Measurements from ENCODE around the gene FAM168A. TPM values are rescaled to one million over a fixed set of nuclear protein-coding genes. Genes with fewer than 3 reads are reported as not detected.

Gene FAM168A
- total and polyA plus RNA-seq, 9 of the 15 experiments (the other 6 are each of a cell fraction or from before 2014, with no cell fraction given): 0.44 to 7.2 (median 2.9) TPM

- peaks cover 0 to 9% of the 10 kb centered on the region in 2 experiments; a peak in 3 of 5 replicates for H3K4me1 ChIP-seq (replicated peaks in 1 of 2; ENCODE audit: control insufficient read depth in 2 of 2, insufficient read depth in 2 of 2, low read length in 2 of 2)
- BruUV-seq (replicated peaks): no TSS peak
- no peak overlapping the region for H3K4me3 ChIP-seq
- FAIRE-seq (no peak), DNase-seq (ENCODE audit: extremely low read depth in 1 of 4, low spot score in 3 of 4) (no peak), ATAC-seq (no peak)
- H4K20me1 ChIP-seq (replicated peaks; ENCODE audit: control insufficient read depth, insufficient read depth, low read length): no peaks in the 10 kb centered on the region
- H3K9me3 ChIP-seq (replicated peaks; ENCODE audit: control insufficient read depth, insufficient read depth, low read depth, low read length): no peaks in the 10 kb centered on the region
- no peaks in the 10 kb centered on the region for H3K79me2 ChIP-seq (ENCODE audit: control insufficient read depth, insufficient read depth, low read length)
- no peaks in the 10 kb centered on the region for H3K27me3 ChIP-seq (ENCODE audit: control insufficient read depth in 2 of 2, insufficient read depth in 2 of 2, low read length in 2 of 2)
- ChIA-PET CTCF (ENCODE audit: low intra/inter-chr PET ratio) (no interaction called here), POLR2A (no interaction called here)
- no peak overlapping the region for H2AFZ ChIP-seq (ENCODE audit: low read depth, low read length)
- H3K9ac ChIP-seq (ENCODE audit: insufficient read depth in 1 of 2, low read depth in 2 of 2, low read length in 2 of 2): no peak overlapping the region
- no peak overlapping the region for H3K27ac ChIP-seq (ENCODE audit: extremely low read depth, low read depth, low read length)
- no peaks in the 10 kb centered on the region for H3K9me1 ChIP-seq (ENCODE audit: control insufficient read depth, insufficient read depth, low read length)
- intact Hi-C loops (cut with micrococcal nuclease): no loop called here
- no peaks in the 10 kb centered on the region for H3K36me3 ChIP-seq (ENCODE audit: control insufficient read depth, insufficient read depth, low read length)
- WGBS (ENCODE audit: insufficient coverage, low coverage, missing lambda C conversion rate): 23% methylated on average over 2 of the region's 2 CpGs
- in situ Hi-C loops (cut with MboI): no loop called here
- no peak overlapping the region for H3K4me2 ChIP-seq (ENCODE audit: insufficient read depth, low read length)
- TF ChIP-seq POU5F1 (IDR thresholded peaks at IDR 0.05; ENCODE audit: borderline replicate concordance, low read depth, low read length, partially characterized antibody) (no peak), ZNF318 (IDR thresholded peaks at IDR 0.05; ENCODE audit: borderline replicate concordance in 1 of 2, low read depth in 1 of 2) (no peak), HLTF (IDR thresholded peaks at IDR 0.05) (no peak), ZC3H11A (IDR thresholded peaks at IDR 0.05; ENCODE audit: low read depth, low read length) (no peak), NCOA1 (IDR thresholded peaks at IDR 0.05; ENCODE audit: low read depth) (no peak), XRCC3 (IDR thresholded peaks at IDR 0.05) (no peak), GABPB2 (CRISPR knock-in tag; conservative IDR thresholded peaks at IDR 0.05) (no peak), ZBED1 (IDR thresholded peaks at IDR 0.05) (no peak), SAFB2 (IDR thresholded peaks at IDR 0.05; ENCODE audit: borderline replicate concordance, low read depth, low read length, severe bottlenecking) (no peak), AFF1 (IDR thresholded peaks at IDR 0.05; ENCODE audit: low read depth in 1 of 2, partially characterized antibody in 2 of 2) (no peak)
- TF ChIP-seq, protein P1, sequence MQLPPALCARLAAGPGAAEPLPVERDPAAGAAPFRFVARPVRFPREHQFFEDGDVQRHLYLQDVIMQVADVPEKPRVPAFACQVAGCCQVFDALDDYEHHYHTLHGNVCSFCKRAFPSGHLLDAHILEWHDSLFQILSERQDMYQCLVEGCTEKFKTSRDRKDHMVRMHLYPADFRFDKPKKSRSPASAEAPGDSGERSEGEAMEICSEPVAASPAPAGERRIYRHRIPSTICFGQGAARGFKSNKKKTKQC (CRISPR knock-in tag; IDR thresholded peaks at IDR 0.05): no peak
Observed at GRCh38 chr11:73553266-73553665, 44.6 kb downstream of the FAM168A start.
